HG03095 (cell line): ENCODE measurements around the gene PSEN1.

ENCODE experiments used
- ATAC-seq: cut with Tn5 transposase; IDR thresholded peaks from one replicate; pipeline ENCODE4 v1.9.1; 2021; ENCODE audit warnings: moderate library complexity; ENCODE audit not compliant: unreplicated experiment

The PSEN1 gene

DNA sequence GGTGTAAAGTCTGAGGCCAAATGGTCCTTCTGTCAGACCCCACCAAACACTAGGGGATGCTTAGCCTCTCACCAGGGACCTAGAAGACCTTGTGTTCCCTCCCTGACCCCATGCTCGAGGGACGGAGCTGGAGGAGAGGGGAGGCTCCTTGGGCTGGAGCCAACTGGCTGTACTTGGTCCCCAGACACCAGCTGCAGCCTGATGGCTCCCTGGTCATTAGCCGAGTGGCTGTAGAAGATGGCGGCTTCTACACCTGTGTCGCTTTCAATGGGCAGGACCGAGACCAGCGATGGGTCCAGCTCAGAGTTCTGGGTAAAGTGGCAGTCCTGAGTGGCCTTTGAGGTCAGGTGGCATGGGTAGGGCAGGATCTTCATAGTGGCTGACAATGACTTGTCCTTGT is 130.0 kb downstream of the PSEN1 start:
- ATAC-seq = no peak

DNA sequence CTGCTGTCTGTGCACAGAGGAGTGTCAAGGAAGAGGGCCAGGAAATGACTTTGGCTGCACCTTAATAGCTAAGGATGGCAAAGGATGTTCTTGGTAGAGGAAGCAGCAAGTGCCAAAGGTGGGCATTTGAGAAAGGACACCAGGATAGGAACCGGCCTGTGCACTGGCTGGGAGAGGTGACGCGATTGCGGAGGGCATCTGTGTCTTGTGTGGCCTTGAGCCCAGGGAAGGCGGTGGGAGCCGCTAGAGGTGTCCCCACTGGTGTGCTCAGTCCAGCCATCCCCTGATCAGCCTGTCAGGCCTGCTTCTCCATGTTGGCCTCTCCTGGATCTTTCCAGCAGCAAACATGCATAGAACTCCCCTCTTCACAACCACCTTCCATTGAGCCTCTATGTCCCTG is 131.2 kb downstream of the PSEN1 start:
- ATAC-seq = no peak

DNA sequence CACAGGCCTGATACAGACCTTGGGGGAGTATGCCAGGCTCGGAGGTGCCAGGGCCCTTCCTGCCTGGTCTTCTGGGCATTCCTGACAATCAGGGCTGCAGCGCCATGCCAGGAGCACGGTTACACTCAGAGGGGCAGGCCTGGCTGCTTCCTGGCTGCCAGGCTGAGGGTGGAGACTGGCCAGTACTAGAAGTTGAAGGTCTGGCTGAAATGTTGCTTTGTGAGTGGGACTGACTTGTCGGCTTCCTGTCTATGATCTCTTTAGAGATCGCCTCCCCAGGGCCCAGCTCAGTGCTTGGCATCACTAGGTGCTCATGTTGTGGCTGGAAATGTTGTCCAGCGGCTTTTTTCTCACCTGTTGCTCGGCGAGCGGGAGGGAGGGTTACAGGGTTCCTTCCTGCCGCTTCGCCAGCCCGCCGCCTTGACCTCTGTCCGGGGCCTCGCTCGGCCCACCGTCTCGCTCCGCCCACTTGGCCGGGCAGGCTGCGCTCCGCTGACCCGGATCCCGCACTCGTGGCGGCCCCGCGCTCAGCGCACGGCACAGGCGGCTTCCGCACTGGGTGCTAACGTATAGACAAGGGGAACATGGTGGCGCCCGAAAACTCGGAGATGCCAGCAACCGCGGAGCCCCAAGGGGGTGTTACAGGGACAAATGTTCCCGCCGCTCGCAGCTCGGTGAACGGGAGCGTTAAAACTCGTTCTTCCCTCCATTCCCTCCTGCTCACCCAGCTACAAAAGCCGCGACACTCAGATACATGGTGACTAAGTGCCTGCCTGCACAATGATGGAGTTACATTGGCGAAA is 133.6 kb downstream of the PSEN1 start:
- ATAC-seq = no peak

DNA sequence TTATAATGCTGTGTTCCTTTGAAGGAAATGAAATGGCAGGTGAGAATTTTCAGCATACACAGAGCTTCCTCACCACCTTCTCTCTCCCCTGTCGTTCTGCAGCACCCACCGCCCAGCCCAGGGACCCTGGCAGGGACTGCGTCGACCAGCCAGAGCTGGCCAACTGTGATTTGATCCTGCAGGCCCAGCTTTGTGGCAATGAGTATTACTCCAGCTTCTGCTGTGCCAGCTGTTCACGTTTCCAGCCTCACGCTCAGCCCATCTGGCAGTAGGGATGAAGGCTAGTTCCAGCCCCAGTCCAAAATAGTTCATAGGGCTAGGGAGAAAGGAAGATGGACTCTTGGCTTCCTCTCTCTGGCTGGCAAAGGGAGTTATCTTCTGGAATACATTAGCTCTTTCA is 136.1 kb downstream of the PSEN1 start:
- ATAC-seq = no peak
